ENCODE results near the gene SCARF2.

- TF ChIP-seq, protein P1, sequence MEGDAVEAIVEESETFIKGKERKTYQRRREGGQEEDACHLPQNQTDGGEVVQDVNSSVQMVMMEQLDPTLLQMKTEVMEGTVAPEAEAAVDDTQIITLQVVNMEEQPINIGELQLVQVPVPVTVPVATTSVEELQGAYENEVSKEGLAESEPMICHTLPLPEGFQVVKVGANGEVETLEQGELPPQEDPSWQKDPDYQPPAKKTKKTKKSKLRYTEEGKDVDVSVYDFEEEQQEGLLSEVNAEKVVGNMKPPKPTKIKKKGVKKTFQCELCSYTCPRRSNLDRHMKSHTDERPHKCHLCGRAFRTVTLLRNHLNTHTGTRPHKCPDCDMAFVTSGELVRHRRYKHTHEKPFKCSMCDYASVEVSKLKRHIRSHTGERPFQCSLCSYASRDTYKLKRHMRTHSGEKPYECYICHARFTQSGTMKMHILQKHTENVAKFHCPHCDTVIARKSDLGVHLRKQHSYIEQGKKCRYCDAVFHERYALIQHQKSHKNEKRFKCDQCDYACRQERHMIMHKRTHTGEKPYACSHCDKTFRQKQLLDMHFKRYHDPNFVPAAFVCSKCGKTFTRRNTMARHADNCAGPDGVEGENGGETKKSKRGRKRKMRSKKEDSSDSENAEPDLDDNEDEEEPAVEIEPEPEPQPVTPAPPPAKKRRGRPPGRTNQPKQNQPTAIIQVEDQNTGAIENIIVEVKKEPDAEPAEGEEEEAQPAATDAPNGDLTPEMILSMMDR (conservative IDR thresholded peaks at IDR 0.05; ENCODE audit: low read depth, low read length), result no peak
- TF ChIP-seq EZH2 (IDR thresholded peaks at IDR 0.05; ENCODE audit: borderline replicate concordance, low read depth, low read length, poor library complexity, severe bottlenecking), result no peak
These were observed 39.2 kb downstream of the SCARF2 start for GRCh38 chr22:20398420-20398819.
